ENCODE data around the gene MPG. TPM values are rescaled to one million over a fixed set of nuclear protein-coding genes. Genes with fewer than 3 reads are reported as not detected.
A peak's percentile ranks its signal among the peaks of the same experiment; 100 is the strongest.
"Not testable (repeated sequence)": the region's sequence is repeated elsewhere in the genome, so short reads cannot be mapped to it uniquely, and the experiment has no call there.

MPG gene
- total RNA-seq, 1 donor from 2014 or later = 50.0 TPM

- no peak for DNase-seq (ENCODE audit: low read depth, low spot score)
- H3K4me1 Mint-ChIP-seq = peaks cover 12% of the 10 kb centered on the region
- TF ChIP-seq CTCF (conservative IDR thresholded peaks at IDR 0.05) = no peak
- H3K4me3 Mint-ChIP-seq = no peak overlapping the region
- H3K27ac Mint-ChIP-seq (ENCODE audit: unreplicated experiment) = no peak overlapping the region
- no peaks in the 10 kb centered on the region for H3K36me3 Mint-ChIP-seq (ENCODE audit: low read depth)
- no peaks in the 10 kb centered on the region for H3K27me3 Mint-ChIP-seq (ENCODE audit: low read depth)
- no peaks in the 10 kb centered on the region for H3K9me3 Mint-ChIP-seq
These were observed 42.2 kb upstream of the MPG start for GRCh38 chr16:35678-36305.

- TF ChIP-seq CTCF (conservative IDR thresholded peaks at IDR 0.05) = no peak
- Mint-ChIP-seq H3K9me3 (no peaks in the 10 kb centered on the region), H3K36me3 (ENCODE audit: low read depth) (no peaks in the 10 kb centered on the region)
These were observed 41.6 kb upstream of the MPG start for GRCh38 chr16:36336-36984.

GRCh38 chr16:37511-37910 lies 40.5 kb upstream of the MPG start:
- Mint-ChIP-seq H3K9me3 (no peaks in the 10 kb centered on the region), H3K36me3 (ENCODE audit: low read depth) (peaks cover 8% of the 10 kb centered on the region), H3K4me3 (no peak overlapping the region), H3K27me3 (ENCODE audit: low read depth) (no peaks in the 10 kb centered on the region), H3K27ac (ENCODE audit: unreplicated experiment) (peak overlapping the region; percentile 78), H3K4me1 (peaks cover 12% of the 10 kb centered on the region)
- no peak for TF ChIP-seq CTCF (conservative IDR thresholded peaks at IDR 0.05)
- DNase-seq (ENCODE audit: low read depth, low spot score) = no peak

More at GRCh38 chr16:36336-36984, 41.6 kb upstream of the MPG start:
- H3K27ac Mint-ChIP-seq (ENCODE audit: unreplicated experiment) = no peak overlapping the region
- peaks cover 12% of the 10 kb centered on the region for H3K4me1 Mint-ChIP-seq
- no peak for DNase-seq (ENCODE audit: low read depth, low spot score)
- H3K4me3 Mint-ChIP-seq = no peak overlapping the region
- H3K27me3 Mint-ChIP-seq (ENCODE audit: low read depth) = no peaks in the 10 kb centered on the region

GRCh38 chr16:38206-38605 lies 39.8 kb upstream of the MPG start:
- not testable (repeated sequence) for DNase-seq (ENCODE audit: low read depth, low spot score); H3K4me3 Mint-ChIP-seq; H3K27ac Mint-ChIP-seq (ENCODE audit: unreplicated experiment); H3K27me3 Mint-ChIP-seq (ENCODE audit: low read depth); H3K9me3 Mint-ChIP-seq
- H3K36me3 Mint-ChIP-seq (ENCODE audit: low read depth) = peaks cover 13% of the 10 kb centered on the region
- H3K4me1 Mint-ChIP-seq = peaks cover 12% of the 10 kb centered on the region

GRCh38 chr16:38941-39892 lies 38.8 kb upstream of the MPG start:
- DNase-seq (ENCODE audit: low read depth, low spot score) = no peak
- Mint-ChIP-seq H3K27ac (ENCODE audit: unreplicated experiment) (peak overlapping the region; percentile 35), H3K4me1 (peaks cover 9% of the 10 kb centered on the region), H3K9me3 (no peaks in the 10 kb centered on the region), H3K27me3 (ENCODE audit: low read depth) (no peaks in the 10 kb centered on the region), H3K4me3 (no peak overlapping the region), H3K36me3 (ENCODE audit: low read depth) (peaks cover 13% of the 10 kb centered on the region)
- TF ChIP-seq CTCF (conservative IDR thresholded peaks at IDR 0.05) = no peak

All from neural crest cell (in vitro differentiated cells).